B cell (primary cell): ENCODE results near the gene FOXN3. TPM values are rescaled to one million over a fixed set of nuclear protein-coding genes. Genes with fewer than 3 reads are reported as not detected.

Experiments used
- ATAC-seq: fragments of 200-7000 bp; cut with Tn5 transposase; one replicate; pipeline ENCODE4 v1.10.0; 2021; ENCODE audit warnings: low read depth, mild to moderate bottlenecking, moderate number of reproducible peaks, moderate library complexity
- CTCF ChIA-PET: fragments of 350-600 bp; sonication (Branson Sonifier 250); formaldehyde crosslinking; loops from one replicate; lab custom pipeline; 2021; ENCODE audit warnings: antibody characterized with exemption, inconsistent platforms; lab: Charles Lee
- POLR2A ChIA-PET: fragments of 350-600 bp; sonication (Branson Sonifier 250); formaldehyde crosslinking; loops from one replicate; lab custom pipeline; 2021; ENCODE audit warnings: antibody characterized with exemption; lab: Charles Lee
- DNase-seq: peaks from one replicate; pipeline ENCODE4 v3.0.0; 2013
- H2AFZ ChIP-seq: 2 replicates; pipeline ENCODE4 v1.6.1; 2012; ENCODE audit warnings: mild to moderate bottlenecking, low read depth, low read length; ENCODE audit not compliant: insufficient read depth, poor library complexity, severe bottlenecking
- H3K27ac ChIP-seq, 2 donors: 1 replicate in 1 of 2; 2 replicates in 1 of 2; pipeline ENCODE4 v1.5.1; 2012 to 2013; ENCODE audit warnings: low read length in 2 of 2, mild to moderate bottlenecking in 2 of 2, moderate library complexity in 1 of 2
- H3K27me3 ChIP-seq, 4 experiments: fragments of 200-600 bp in 1 of 4; sonication (generic) in 1 of 4; replicated peaks in 1 of 4; 1 replicate in 2 of 4; 2 replicates in 2 of 4; pipeline versions ENCODE4 v1.6.1 to v1.7.0; 2013 to 2016; ENCODE audit warnings: low read length in 3 of 4, mild to moderate bottlenecking in 2 of 4, mixed read lengths in 1 of 4, moderate library complexity in 1 of 4; ENCODE audit not compliant: insufficient read depth in 4 of 4, control insufficient read depth in 3 of 4; ENCODE audit errors: control extremely low read depth in 1 of 4
- H3K36me3 ChIP-seq, 2 experiments: replicated peaks in 1 of 2; 1 replicate in 1 of 2; 2 replicates in 1 of 2; pipeline versions ENCODE4 v1.6.1 to v1.7.1; 2013; ENCODE audit warnings: low read length in 1 of 2; ENCODE audit not compliant: insufficient read depth in 2 of 2, control insufficient read depth in 1 of 2; ENCODE audit errors: control extremely low read depth in 1 of 2, extremely low read depth in 1 of 2
- H3K4me1 ChIP-seq, 2 donors: fragments of 200-600 bp in 1 of 2; sonication (generic) in 1 of 2; 1 replicate in 1 of 2; 2 replicates in 1 of 2; pipeline versions ENCODE4 v1.5.1 to v1.6.1; 2013 to 2017; ENCODE audit warnings: low read length in 2 of 2; ENCODE audit not compliant: control insufficient read depth in 2 of 2, insufficient read depth in 2 of 2
- H3K4me2 ChIP-seq: replicated peaks from 2 replicates; pipeline ENCODE3; 2012; ENCODE audit warnings: mild to moderate bottlenecking, low read depth, low read length; ENCODE audit not compliant: poor library complexity, severe bottlenecking
- H3K4me3 ChIP-seq, 5 experiments: fragments of 200-600 bp in 1 of 5; sonication (generic) in 1 of 5; 1 replicate in 3 of 5; 2 replicates in 2 of 5; pipeline versions ENCODE4 v1.5.1 to v1.7.0; 2011 to 2016; ENCODE audit warnings: low read length in 4 of 5, mild to moderate bottlenecking in 4 of 5, low read depth in 2 of 5, control low read depth in 1 of 5, moderate library complexity in 1 of 5; ENCODE audit not compliant: insufficient read depth in 1 of 5; ENCODE audit errors: control extremely low read depth in 1 of 5, extremely low read depth in 1 of 5
- H3K79me2 ChIP-seq: fragments of 200-600 bp; sonication (generic); one replicate; pipeline ENCODE4 v1.6.0; 2016; ENCODE audit warnings: low read length; ENCODE audit not compliant: control insufficient read depth, insufficient read depth
- H3K9ac ChIP-seq: fragments of 200-600 bp; sonication (generic); 2 replicates; pipeline ENCODE4 v1.6.1; 2017; ENCODE audit warnings: mild to moderate bottlenecking, low read length, moderate library complexity
- H3K9me3 ChIP-seq, 3 donors: one replicate each; pipeline versions ENCODE4 v1.6.1 to v1.7.1; 2013; ENCODE audit warnings: low read length in 2 of 3; ENCODE audit not compliant: control insufficient read depth in 2 of 3, insufficient read depth in 1 of 3; ENCODE audit errors: control extremely low read depth in 1 of 3
- H4K20me1 ChIP-seq: 2 replicates; pipeline ENCODE4 v1.6.0; 2012; ENCODE audit warnings: mild to moderate bottlenecking, low read length; ENCODE audit not compliant: insufficient read depth, control insufficient read depth, poor library complexity, severe bottlenecking
- H3K27ac Mint-ChIP-seq: one replicate; pipeline ENCODE4 v1.8.0; 2021; ENCODE audit warnings: mixed read lengths
- H3K27me3 Mint-ChIP-seq: one replicate; pipeline ENCODE4 v1.8.0; 2021; ENCODE audit warnings: mixed read lengths
- H3K4me1 Mint-ChIP-seq: one replicate; pipeline ENCODE4 v1.8.0; 2021; ENCODE audit warnings: mixed read lengths
- H3K4me3 Mint-ChIP-seq: one replicate; pipeline ENCODE4 v1.8.0; 2021; ENCODE audit warnings: mixed read lengths
- H3K9me3 Mint-ChIP-seq: one replicate; pipeline ENCODE4 v1.8.0; 2022; ENCODE audit warnings: mixed read lengths; ENCODE audit not compliant: insufficient read depth
- EZH2 ChIP-seq: IDR thresholded peaks from 2 replicates; pipeline ENCODE4 v1.6.1; 2012; ENCODE audit warnings: borderline replicate concordance, low read depth, mild to moderate bottlenecking, moderate library complexity, low read length; ENCODE audit not compliant: insufficient read depth, poor library complexity, severe bottlenecking
- WGBS: methylation state at CpG from one replicate; pipeline ENCODE4 v1.1.5; 2013; ENCODE audit warnings: missing lambda C conversion rate; ENCODE audit not compliant: insufficient coverage; 5-methylcytosine and 5-hydroxymethylcytosine counted together
- intact Hi-C: fragments of 100-400 bp; cut with micrococcal nuclease; formaldehyde crosslinking; loops from one replicate; pipeline ENCODE4 v1.10.0; 2022
- polyA plus RNA-seq: library from polyadenylated mRNA; depleted of rRNA; stranded (reverse); fragments of >200 nt; gene quantifications from 2 replicates; pipeline ENCODE4 v1.2.3, GENCODE V29; 2012
- total RNA-seq, 2 donors: library from RNA; stranded (reverse); fragments of 120-200 nt in 1 of 2; gene quantifications; 1 replicate in 1 of 2; 2 replicates in 1 of 2; pipeline versions ENCODE4 v1.2.3 to v1.2.4, GENCODE V29; 2013 to 2022
- TF ChIP-seq, protein P1 (sequence below): fragments of 200-600 bp; IDR thresholded peaks from one replicate; pipeline ENCODE4 v1.8.0; 2022; ENCODE audit warnings: antibody characterized with exemption, mild to moderate bottlenecking

Gene FOXN3
- total and polyA plus RNA-seq, 2 donors (not counting 1 experiment from before 2014, with no cell fraction given): 80.6 to 98.2 TPM

DNA sequence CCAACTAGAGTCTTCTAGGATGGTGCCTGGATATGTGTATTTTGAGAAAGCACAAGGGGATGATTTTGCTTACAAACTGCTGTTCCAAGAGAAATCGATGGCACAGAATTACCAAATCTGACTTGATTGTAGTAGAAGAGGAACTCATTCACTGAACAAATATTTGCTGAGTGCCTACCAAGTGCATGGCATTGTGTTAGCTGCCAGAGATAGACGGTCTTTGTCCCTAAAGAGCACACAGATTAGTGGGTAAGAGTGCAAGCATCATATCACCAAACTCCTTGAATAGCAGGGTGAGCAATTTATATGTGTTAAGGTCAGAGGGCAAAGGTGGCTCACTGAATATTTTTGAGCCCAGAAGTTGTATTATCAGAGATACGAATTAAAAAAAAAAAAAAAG, 3.5 kb upstream of the FOXN3 start:
- DNase-seq: no peak
- Mint-ChIP-seq H3K27ac (no peak overlapping the region), H3K4me3 (no peak overlapping the region), H3K4me1 (peaks cover 20% of the 10 kb centered on the region), H3K9me3 (no peaks in the 10 kb centered on the region), H3K27me3 (no peaks in the 10 kb centered on the region)
- CTCF ChIA-PET: no interaction called here
- Histone ChIP-seq H3K9ac (no peak overlapping the region), H3K9me3 (peaks cover 0 to 3% (median 0%) of the 10 kb centered on the region in 3 donors), H3K4me1 (peaks cover 9 to 17% of the 10 kb centered on the region in 2 donors), H3K36me3 (no peaks in the 10 kb centered on the region), H3K27ac (no peak overlapping the region), H4K20me1 (no peaks in the 10 kb centered on the region), H3K4me3 (no peak overlapping the region), H3K27me3 (no peaks in the 10 kb centered on the region), H2AFZ (no peak overlapping the region), H3K79me2 (peaks cover 69% of the 10 kb centered on the region), H3K4me2 (no peak overlapping the region)
- no peak for ATAC-seq
- TF ChIP-seq EZH2: no peak
- TF ChIP-seq, protein P1, sequence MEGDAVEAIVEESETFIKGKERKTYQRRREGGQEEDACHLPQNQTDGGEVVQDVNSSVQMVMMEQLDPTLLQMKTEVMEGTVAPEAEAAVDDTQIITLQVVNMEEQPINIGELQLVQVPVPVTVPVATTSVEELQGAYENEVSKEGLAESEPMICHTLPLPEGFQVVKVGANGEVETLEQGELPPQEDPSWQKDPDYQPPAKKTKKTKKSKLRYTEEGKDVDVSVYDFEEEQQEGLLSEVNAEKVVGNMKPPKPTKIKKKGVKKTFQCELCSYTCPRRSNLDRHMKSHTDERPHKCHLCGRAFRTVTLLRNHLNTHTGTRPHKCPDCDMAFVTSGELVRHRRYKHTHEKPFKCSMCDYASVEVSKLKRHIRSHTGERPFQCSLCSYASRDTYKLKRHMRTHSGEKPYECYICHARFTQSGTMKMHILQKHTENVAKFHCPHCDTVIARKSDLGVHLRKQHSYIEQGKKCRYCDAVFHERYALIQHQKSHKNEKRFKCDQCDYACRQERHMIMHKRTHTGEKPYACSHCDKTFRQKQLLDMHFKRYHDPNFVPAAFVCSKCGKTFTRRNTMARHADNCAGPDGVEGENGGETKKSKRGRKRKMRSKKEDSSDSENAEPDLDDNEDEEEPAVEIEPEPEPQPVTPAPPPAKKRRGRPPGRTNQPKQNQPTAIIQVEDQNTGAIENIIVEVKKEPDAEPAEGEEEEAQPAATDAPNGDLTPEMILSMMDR: no peak
- POLR2A ChIA-PET: no interaction called here
- WGBS: 100% methylated on average over 1 of the region's 3 CpGs
- intact Hi-C loops: no loop called here

DNA sequence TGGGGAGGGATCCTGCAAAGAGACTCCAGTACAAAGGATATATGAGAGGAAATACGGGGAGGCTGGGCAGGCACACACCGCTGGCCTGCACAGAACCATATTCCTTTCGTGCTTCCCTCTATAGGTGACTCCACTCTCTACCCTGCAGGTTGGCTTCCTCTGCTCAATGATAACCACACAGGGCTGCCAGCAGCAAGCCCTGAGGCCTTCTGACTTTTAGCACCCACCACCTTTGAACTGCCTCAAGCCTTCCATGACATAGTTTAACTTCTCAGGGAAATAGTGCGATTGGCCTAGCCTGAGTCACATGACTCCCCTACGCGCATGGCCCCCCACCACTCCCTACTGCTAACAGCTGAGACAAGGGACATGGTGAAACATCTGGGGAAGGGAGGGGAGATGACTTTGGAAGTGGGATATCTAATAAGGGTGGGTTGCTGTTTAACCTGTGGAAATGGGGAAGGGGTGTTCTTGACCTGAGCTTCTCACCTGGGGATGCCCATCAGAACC, 3.0 kb upstream of the FOXN3 start:
- H3K27me3 Mint-ChIP-seq: no peaks in the 10 kb centered on the region
- Histone ChIP-seq H3K36me3 (no peaks in the 10 kb centered on the region), H3K27me3 (no peaks in the 10 kb centered on the region), H3K9me3 (no peaks in the 10 kb centered on the region), H3K4me3 (no peak overlapping the region), H3K4me1 (peaks cover 13 to 20% of the 10 kb centered on the region in 2 donors), H4K20me1 (no peaks in the 10 kb centered on the region), H3K27ac (no peak overlapping the region), H3K4me2 (no peak overlapping the region), H2AFZ (no peak overlapping the region), H3K9ac (no peak overlapping the region), H3K79me2 (peaks cover 69% of the 10 kb centered on the region)
- no peak overlapping the region for H3K27ac Mint-ChIP-seq
- 100% methylated on average over 1 of the region's 6 CpGs for WGBS
- ATAC-seq (no peak), DNase-seq (no peak)
- POLR2A ChIA-PET: interaction anchor here (0.5 kb wide), 1 partner anchor 96 kb away, joined by 3 read pairs; no protein-coding TSS in a partner anchor
- intact Hi-C loops: loop anchor here (5.0 kb wide), 3 partner anchors 42 to 482 kb away; no protein-coding TSS in a partner anchor
- no peak overlapping the region for H3K4me3 Mint-ChIP-seq
- no peaks in the 10 kb centered on the region for H3K9me3 Mint-ChIP-seq
- H3K4me1 Mint-ChIP-seq: peaks cover 25% of the 10 kb centered on the region
- TF ChIP-seq, protein P1: no peak
- no peak for TF ChIP-seq EZH2
- CTCF ChIA-PET: interaction anchor here (1.2 to 2.5 kb wide), 2 partner anchors 10 to 242 kb away, joined by 4 to 11 read pairs; no protein-coding TSS in a partner anchor
